IPS-20b (cell line): ENCODE data around the gene CENPP.
"Not testable (repeated sequence)": the region's sequence is repeated elsewhere in the genome, so short reads cannot be mapped to it uniquely, and the experiment has no call there.

Experiments used
- H3K27ac ChIP-seq: one replicate; pipeline ENCODE4 v1.5.1; 2013; ENCODE audit warnings: low read length
- H3K27me3 ChIP-seq: 2 replicates; pipeline ENCODE4 v1.6.1; 2013; ENCODE audit warnings: mild to moderate bottlenecking, low read length, inconsistent platforms; ENCODE audit not compliant: insufficient read depth
- H3K36me3 ChIP-seq: 2 replicates; pipeline ENCODE4 v1.6.1; 2013; ENCODE audit warnings: low read depth, mild to moderate bottlenecking, inconsistent platforms, low read length, moderate library complexity; ENCODE audit not compliant: insufficient read depth
- H3K4me1 ChIP-seq: 2 replicates; pipeline ENCODE4 v1.6.1; 2013; ENCODE audit warnings: mild to moderate bottlenecking, control low read depth, inconsistent platforms, low read length, moderate library complexity; ENCODE audit not compliant: insufficient read depth
- H3K4me3 ChIP-seq: 2 replicates; pipeline ENCODE4 v1.5.1; 2013; ENCODE audit warnings: mild to moderate bottlenecking, low read length, inconsistent platforms
- H3K9ac ChIP-seq: 2 replicates; pipeline ENCODE4 v1.6.1; 2013; ENCODE audit warnings: low read depth, mild to moderate bottlenecking, inconsistent platforms, low read length, moderate library complexity
- H3K9me3 ChIP-seq: 2 replicates; pipeline ENCODE4 v1.6.1; 2013; ENCODE audit warnings: mild to moderate bottlenecking, low read depth, low read length, inconsistent platforms; ENCODE audit not compliant: insufficient read depth

The CENPP gene

GRCh38 chr9:92617195-92617813 is 291.6 kb downstream of the CENPP start:
- Histone ChIP-seq H3K4me3 (no peak overlapping the region), H3K9ac (no peak overlapping the region), H3K36me3 (peaks cover 36% of the 10 kb centered on the region), H3K9me3 (no peaks in the 10 kb centered on the region), H3K27me3 (no peaks in the 10 kb centered on the region), H3K4me1 (no peaks in the 10 kb centered on the region), H3K27ac (no peak overlapping the region)

GRCh38 chr9:92617951-92618510 is 292.3 kb downstream of the CENPP start:
- H3K36me3 ChIP-seq = peaks cover 31% of the 10 kb centered on the region
- no peaks in the 10 kb centered on the region for H3K9me3 ChIP-seq
- H3K27ac ChIP-seq = no peak overlapping the region
- no peak overlapping the region for H3K9ac ChIP-seq
- H3K4me3 ChIP-seq = no peak overlapping the region
- no peaks in the 10 kb centered on the region for H3K4me1 ChIP-seq
- H3K27me3 ChIP-seq = no peaks in the 10 kb centered on the region

- H3K4me1 ChIP-seq = no peaks in the 10 kb centered on the region
- no peaks in the 10 kb centered on the region for H3K9me3 ChIP-seq
- H3K9ac ChIP-seq = no peak overlapping the region
- H3K4me3 ChIP-seq = no peak overlapping the region
- peaks cover 29% of the 10 kb centered on the region for H3K36me3 ChIP-seq
- no peaks in the 10 kb centered on the region for H3K27me3 ChIP-seq
- H3K27ac ChIP-seq = no peak overlapping the region
Measured at GRCh38 chr9:92618633-92619225, 293.0 kb downstream of the CENPP start.

- Histone ChIP-seq H3K4me3 (no peak overlapping the region), H3K36me3 (peaks cover 32% of the 10 kb centered on the region), H3K9me3 (no peaks in the 10 kb centered on the region), H3K27me3 (no peaks in the 10 kb centered on the region), H3K9ac (no peak overlapping the region), H3K4me1 (no peaks in the 10 kb centered on the region), H3K27ac (no peak overlapping the region)
Measured at GRCh38 chr9:92619601-92620300, 294.0 kb downstream of the CENPP start.

GRCh38 chr9:92620845-92621244 is 295.1 kb downstream of the CENPP start:
- Histone ChIP-seq H3K4me1 (no peaks in the 10 kb centered on the region), H3K27me3 (no peaks in the 10 kb centered on the region), H3K9ac (no peak overlapping the region), H3K27ac (no peak overlapping the region), H3K36me3 (peaks cover 28% of the 10 kb centered on the region), H3K9me3 (no peaks in the 10 kb centered on the region), H3K4me3 (no peak overlapping the region)

GRCh38 chr9:92623936-92624335 is 298.2 kb downstream of the CENPP start:
- H3K27me3 ChIP-seq, H3K4me1 ChIP-seq, H3K9ac ChIP-seq, H3K4me3 ChIP-seq, H3K27ac ChIP-seq, H3K9me3 ChIP-seq: not testable (repeated sequence)
- H3K36me3 ChIP-seq = peaks cover 18% of the 10 kb centered on the region

GRCh38 chr9:92626484-92626883 is 300.7 kb downstream of the CENPP start:
- Histone ChIP-seq H3K27ac (no peak overlapping the region), H3K27me3 (no peaks in the 10 kb centered on the region), H3K36me3 (peaks cover 18% of the 10 kb centered on the region), H3K9me3 (no peaks in the 10 kb centered on the region), H3K9ac (no peak overlapping the region), H3K4me3 (no peak overlapping the region), H3K4me1 (no peaks in the 10 kb centered on the region)

GRCh38 chr9:92627651-92628050 is 301.9 kb downstream of the CENPP start:
- Histone ChIP-seq H3K27ac (no peak overlapping the region), H3K9me3 (no peaks in the 10 kb centered on the region), H3K9ac (no peak overlapping the region), H3K27me3 (no peaks in the 10 kb centered on the region), H3K4me3 (no peak overlapping the region), H3K36me3 (peaks cover 30% of the 10 kb centered on the region), H3K4me1 (no peaks in the 10 kb centered on the region)

GRCh38 chr9:92631452-92632343 is 305.9 kb downstream of the CENPP start:
- H3K27ac ChIP-seq = no peak overlapping the region
- no peaks in the 10 kb centered on the region for H3K27me3 ChIP-seq
- no peaks in the 10 kb centered on the region for H3K4me1 ChIP-seq
- no peaks in the 10 kb centered on the region for H3K9me3 ChIP-seq
- H3K9ac ChIP-seq = no peak overlapping the region
- no peak overlapping the region for H3K4me3 ChIP-seq
- H3K36me3 ChIP-seq = peaks cover 38% of the 10 kb centered on the region

- no peak overlapping the region for H3K4me3 ChIP-seq
- H3K9ac ChIP-seq = no peak overlapping the region
- H3K4me1 ChIP-seq = no peaks in the 10 kb centered on the region
- H3K27me3 ChIP-seq = no peaks in the 10 kb centered on the region
- H3K36me3 ChIP-seq = peaks cover 47% of the 10 kb centered on the region
- H3K9me3 ChIP-seq = no peaks in the 10 kb centered on the region
- H3K27ac ChIP-seq = no peak overlapping the region
Measured at GRCh38 chr9:92632641-92633040, 306.9 kb downstream of the CENPP start.

- no peaks in the 10 kb centered on the region for H3K4me1 ChIP-seq
- H3K9me3 ChIP-seq = no peaks in the 10 kb centered on the region
- H3K9ac ChIP-seq = no peak overlapping the region
- H3K27ac ChIP-seq = no peak overlapping the region
- H3K36me3 ChIP-seq = peaks cover 55% of the 10 kb centered on the region
- no peaks in the 10 kb centered on the region for H3K27me3 ChIP-seq
- no peak overlapping the region for H3K4me3 ChIP-seq
Measured at GRCh38 chr9:92633614-92634278, 308.0 kb downstream of the CENPP start.
